OCI-LY1 (cell line): Measurements from ENCODE around the gene TMPRSS11B.

Experiments used
- H2AFZ ChIP-seq: fragments of 200-600 bp; sonication (generic), shearing (Covaris generic); 2 replicates; pipeline ENCODE4 v1.6.0; 2014; ENCODE audit warnings: antibody characterized with exemption, mild to moderate bottlenecking, low read length
- H3F3A ChIP-seq: fragments of 200-600 bp; sonication (generic), shearing (Covaris generic); 2 replicates; pipeline ENCODE4 v1.6.0; 2014; ENCODE audit warnings: mild to moderate bottlenecking, antibody characterized with exemption, low read length, moderate library complexity; ENCODE audit not compliant: insufficient read depth
- H3K27ac ChIP-seq: fragments of 200-600 bp; sonication (generic); 2 replicates; pipeline ENCODE4 v1.5.1; 2014; ENCODE audit warnings: low read length, mixed run types, mild to moderate bottlenecking, low read depth; ENCODE audit not compliant: poor library complexity, severe bottlenecking
- H3K27me3 ChIP-seq: fragments of 200-600 bp; sonication (generic); 2 replicates; pipeline ENCODE4 v1.6.0; 2014; ENCODE audit warnings: antibody characterized with exemption, mild to moderate bottlenecking, low read length, moderate library complexity; ENCODE audit not compliant: insufficient read depth
- H3K36me3 ChIP-seq: fragments of 200-600 bp; sonication (generic); 2 replicates; pipeline ENCODE4 v1.6.1; 2014; ENCODE audit warnings: mild to moderate bottlenecking, antibody characterized with exemption, low read length, moderate library complexity, mixed read lengths; ENCODE audit not compliant: insufficient read depth
- H3K4me1 ChIP-seq: fragments of 200-600 bp; sonication (generic); 2 replicates; pipeline ENCODE4 v1.5.1; 2014; ENCODE audit warnings: mild to moderate bottlenecking, low read length, moderate library complexity; ENCODE audit not compliant: insufficient read depth, severe bottlenecking
- H3K4me2 ChIP-seq: fragments of 200-600 bp; sonication (generic), shearing (Covaris generic); 2 replicates; pipeline ENCODE4 v1.6.1; 2014; ENCODE audit warnings: low read length
- H3K4me3 ChIP-seq: fragments of 200-600 bp; sonication (generic); 2 replicates; pipeline ENCODE4 v1.5.1; 2014; ENCODE audit warnings: low read length, low read depth, mild to moderate bottlenecking, mixed read lengths; ENCODE audit not compliant: poor library complexity, severe bottlenecking
- H3K79me2 ChIP-seq: fragments of 200-600 bp; shearing (Covaris generic); 2 replicates; pipeline ENCODE4 v1.6.1; 2016; ENCODE audit warnings: mixed run types, low read length, mixed read lengths; ENCODE audit not compliant: insufficient read depth
- H3K9ac ChIP-seq: fragments of 200-600 bp; sonication (generic), shearing (Covaris generic); 2 replicates; pipeline ENCODE4 v1.6.1; 2014; ENCODE audit warnings: mild to moderate bottlenecking, low read length, mixed read lengths
- H3K9me2 ChIP-seq: fragments of 200-600 bp; sonication (generic), shearing (Covaris generic); 2 replicates; pipeline ENCODE4 v1.6.1; 2014; ENCODE audit warnings: low read depth, mild to moderate bottlenecking, low read length, mixed read lengths
- H3K9me3 ChIP-seq: fragments of 200-600 bp; shearing (Covaris generic); 2 replicates; pipeline ENCODE4 v1.6.1; 2014; ENCODE audit warnings: low read length, mixed read lengths
- H4K20me1 ChIP-seq: fragments of 200-600 bp; sonication (generic), shearing (Covaris generic); 2 replicates; pipeline ENCODE4 v1.6.0; 2016; ENCODE audit warnings: mild to moderate bottlenecking, low read length; ENCODE audit not compliant: insufficient read depth
- EZH2 ChIP-seq: fragments of 200-600 bp; sonication (generic), shearing (Covaris generic); IDR thresholded peaks from 2 replicates; pipeline ENCODE4 v1.8.0; 2017; ENCODE audit warnings: borderline replicate concordance, mixed run types, mild to moderate bottlenecking, antibody characterized with exemption, low read length, moderate library complexity, mixed read lengths
- TF ChIP-seq, protein P1 (sequence below): fragments of 200-600 bp; sonication (generic), shearing (Covaris generic); IDR thresholded peaks from 2 replicates; pipeline ENCODE4 v1.5.1; 2017; ENCODE audit warnings: mild to moderate bottlenecking, antibody characterized with exemption, low read length, moderate library complexity, mixed read lengths

TMPRSS11B gene

GRCh38 chr4:68180849-68181526, 64.5 kb downstream of the TMPRSS11B start:
- Histone ChIP-seq H3K4me3 (no peak overlapping the region), H3K36me3 (no peaks in the 10 kb centered on the region), H3K4me1 (no peaks in the 10 kb centered on the region), H3F3A (no peaks in the 10 kb centered on the region), H3K4me2 (no peak overlapping the region), H3K9ac (no peak overlapping the region), H3K9me2 (no peaks in the 10 kb centered on the region), H4K20me1 (no peaks in the 10 kb centered on the region), H3K27ac (no peak overlapping the region), H3K79me2 (no peaks in the 10 kb centered on the region), H3K27me3 (no peaks in the 10 kb centered on the region), H3K9me3 (no peaks in the 10 kb centered on the region), H2AFZ (no peak overlapping the region)
- TF ChIP-seq, protein P1, sequence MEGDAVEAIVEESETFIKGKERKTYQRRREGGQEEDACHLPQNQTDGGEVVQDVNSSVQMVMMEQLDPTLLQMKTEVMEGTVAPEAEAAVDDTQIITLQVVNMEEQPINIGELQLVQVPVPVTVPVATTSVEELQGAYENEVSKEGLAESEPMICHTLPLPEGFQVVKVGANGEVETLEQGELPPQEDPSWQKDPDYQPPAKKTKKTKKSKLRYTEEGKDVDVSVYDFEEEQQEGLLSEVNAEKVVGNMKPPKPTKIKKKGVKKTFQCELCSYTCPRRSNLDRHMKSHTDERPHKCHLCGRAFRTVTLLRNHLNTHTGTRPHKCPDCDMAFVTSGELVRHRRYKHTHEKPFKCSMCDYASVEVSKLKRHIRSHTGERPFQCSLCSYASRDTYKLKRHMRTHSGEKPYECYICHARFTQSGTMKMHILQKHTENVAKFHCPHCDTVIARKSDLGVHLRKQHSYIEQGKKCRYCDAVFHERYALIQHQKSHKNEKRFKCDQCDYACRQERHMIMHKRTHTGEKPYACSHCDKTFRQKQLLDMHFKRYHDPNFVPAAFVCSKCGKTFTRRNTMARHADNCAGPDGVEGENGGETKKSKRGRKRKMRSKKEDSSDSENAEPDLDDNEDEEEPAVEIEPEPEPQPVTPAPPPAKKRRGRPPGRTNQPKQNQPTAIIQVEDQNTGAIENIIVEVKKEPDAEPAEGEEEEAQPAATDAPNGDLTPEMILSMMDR = no peak
- TF ChIP-seq EZH2 = no peak

GRCh38 chr4:68176904-68177303, 68.6 kb downstream of the TMPRSS11B start:
- H3K4me3 ChIP-seq = no peak overlapping the region
- H3K79me2 ChIP-seq = no peaks in the 10 kb centered on the region
- TF ChIP-seq, protein P1 = no peak
- TF ChIP-seq EZH2 = no peak
- H3K36me3 ChIP-seq = no peaks in the 10 kb centered on the region
- no peak overlapping the region for H2AFZ ChIP-seq
- no peaks in the 10 kb centered on the region for H3K27me3 ChIP-seq
- H3F3A ChIP-seq = no peaks in the 10 kb centered on the region
- no peak overlapping the region for H3K9ac ChIP-seq
- H3K9me2 ChIP-seq = no peaks in the 10 kb centered on the region
- no peaks in the 10 kb centered on the region for H4K20me1 ChIP-seq
- H3K9me3 ChIP-seq = no peaks in the 10 kb centered on the region
- no peaks in the 10 kb centered on the region for H3K4me1 ChIP-seq
- no peak overlapping the region for H3K4me2 ChIP-seq
- H3K27ac ChIP-seq = no peak overlapping the region
